Panc1 (cell line): Measurements from ENCODE around the gene ATXN10. TPM values are rescaled to one million over a fixed set of nuclear protein-coding genes. Genes with fewer than 3 reads are reported as not detected.

Source experiments
- ATAC-seq: fragments of 200-7000 bp; cut with Tn5 transposase; 2 replicates; pipeline ENCODE4 v1.9.1; 2020; ENCODE audit warnings: mild to moderate bottlenecking, moderate library complexity
- BruUV-seq: library from RNA; stranded (reverse); fragments of 400-500 nt; replicated peaks from 2 replicates; lab custom pipeline; 2021; lab: Mats Ljungman, UMichigan
- CTCF ChIA-PET: fragments of 300-600 bp; sonication (Branson Sonifier 250); formaldehyde crosslinking; loops from one replicate; lab custom pipeline; 2022; ENCODE audit warnings: antibody characterized with exemption; lab: Charles Lee
- POLR2A ChIA-PET: fragments of 300-600 bp; sonication (Branson Sonifier 250); formaldehyde crosslinking; loops from one replicate; lab custom pipeline; 2022; ENCODE audit warnings: antibody characterized with exemption; lab: Charles Lee
- DNase-seq: peaks from one replicate; pipeline ENCODE4 v3.0.0-alpha.2; 2010; ENCODE audit warnings: low read depth, low spot score
- H3K27ac ChIP-seq: 2 replicates; pipeline ENCODE4 v1.5.1; 2011; ENCODE audit warnings: mild to moderate bottlenecking, low read length, inconsistent platforms
- H3K27me3 ChIP-seq: fragments of 200-500 bp; sonication (Bioruptor generic); 2 replicates; pipeline ENCODE4 v1.6.0; 2014; ENCODE audit warnings: low read length, inconsistent platforms; ENCODE audit not compliant: control insufficient read depth, insufficient read depth
- H3K36me3 ChIP-seq: fragments of 200-500 bp; sonication (Bioruptor generic); 2 replicates; pipeline ENCODE4 v1.5.1; 2014; ENCODE audit warnings: inconsistent platforms, mild to moderate bottlenecking, low read length, moderate library complexity; ENCODE audit not compliant: control insufficient read depth, insufficient read depth
- H3K4me1 ChIP-seq: 2 replicates; pipeline ENCODE4 v1.5.1; 2011; ENCODE audit warnings: inconsistent platforms, mild to moderate bottlenecking, low read length, moderate library complexity; ENCODE audit not compliant: control insufficient read depth, insufficient read depth
- H3K4me3 ChIP-seq, 2 experiments: 2 replicates each; pipeline ENCODE4 v1.5.1; 2011 to 2012; ENCODE audit warnings: low read depth in 2 of 2, low read length in 2 of 2, mild to moderate bottlenecking in 2 of 2, inconsistent platforms in 1 of 2, moderate library complexity in 1 of 2
- H3K9me3 ChIP-seq: fragments of 200-500 bp; sonication (Bioruptor generic); 2 replicates; pipeline ENCODE4 v1.5.1; 2014; ENCODE audit warnings: low read depth, mild to moderate bottlenecking, inconsistent platforms, low read length, moderate library complexity; ENCODE audit not compliant: control insufficient read depth, insufficient read depth
- POLR2AphosphoS5 ChIP-seq: IDR thresholded peaks from 2 replicates; pipeline ENCODE4 v1.6.1; 2012; ENCODE audit warnings: mild to moderate bottlenecking, low read depth, low read length, moderate library complexity
- SIN3A ChIP-seq: IDR thresholded peaks from 2 replicates; pipeline ENCODE4 v1.6.1; 2012; ENCODE audit warnings: low read depth, mild to moderate bottlenecking, low read length, moderate library complexity, borderline replicate concordance; ENCODE audit not compliant: insufficient read depth
- TCF7L2 ChIP-seq: IDR thresholded peaks from 2 replicates; pipeline ENCODE4 v1.6.1; 2011; ENCODE audit warnings: mild to moderate bottlenecking, low read depth, low read length, inconsistent platforms
- in situ Hi-C: cut with HindIII; loops from 2 replicates; pipeline ENCODE4 v1.10.0; 2016; ENCODE audit warnings: low sequenced_read_pairs, low pct_unique_long_range_greater_than_20kb
- intact Hi-C: fragments of 100-400 bp; cut with micrococcal nuclease; formaldehyde crosslinking; loops from one replicate; pipeline ENCODE4 v1.10.0; 2022; ENCODE audit not compliant: unreplicated experiment
- total RNA-seq: library from RNA; stranded (reverse); gene quantifications from one replicate; pipeline ENCODE4 v1.2.1, GENCODE V29; 2021; ENCODE audit not compliant: unreplicated experiment
- TF ChIP-seq, protein P1 (sequence below), 2 experiments: IDR thresholded peaks; 2 replicates each; pipeline ENCODE4 v1.6.1; 2011 to 2012; ENCODE audit warnings: low read depth in 2 of 2, control low read depth in 1 of 2, low read length in 1 of 2, mild to moderate bottlenecking in 1 of 2, moderate library complexity in 1 of 2; ENCODE audit not compliant: insufficient read depth in 1 of 2
- TF ChIP-seq, protein P2 (sequence below): fragments of 450-650 bp; IDR thresholded peaks from 2 replicates; pipeline ENCODE4 v1.5.1; 2017; ENCODE audit warnings: mild to moderate bottlenecking

The ATXN10 gene
- total RNA-seq, 1 experiment from 2014 or later, result 184 TPM

DNA sequence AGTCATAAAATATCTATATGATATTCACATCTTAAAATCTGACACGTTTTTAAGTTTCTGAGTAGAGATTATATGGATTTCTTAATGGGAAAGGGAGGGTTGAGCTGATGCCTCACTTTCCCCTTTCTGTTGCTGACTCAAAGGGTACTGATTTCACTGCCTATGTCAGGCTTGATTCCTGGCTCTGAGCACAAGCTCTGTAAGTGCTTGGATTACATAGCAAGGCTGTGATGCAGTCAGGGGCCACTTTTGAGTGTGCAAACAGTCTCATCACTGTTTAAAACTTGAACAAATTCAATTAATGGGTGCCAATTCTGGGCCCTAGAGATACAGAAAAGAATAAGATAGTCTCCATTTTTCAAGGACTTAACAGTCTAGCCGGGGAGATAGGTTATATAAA lies 14.4 kb downstream of the ATXN10 start:
- ChIA-PET POLR2A (interaction anchor here (0.6 kb wide), 1 partner anchor 46 kb away, joined by 4 read pairs; no protein-coding TSS in a partner anchor), CTCF (no interaction called here)
- TF ChIP-seq SIN3A, result no peak
- TF ChIP-seq TCF7L2, result no peak
- TF ChIP-seq, protein P1, sequence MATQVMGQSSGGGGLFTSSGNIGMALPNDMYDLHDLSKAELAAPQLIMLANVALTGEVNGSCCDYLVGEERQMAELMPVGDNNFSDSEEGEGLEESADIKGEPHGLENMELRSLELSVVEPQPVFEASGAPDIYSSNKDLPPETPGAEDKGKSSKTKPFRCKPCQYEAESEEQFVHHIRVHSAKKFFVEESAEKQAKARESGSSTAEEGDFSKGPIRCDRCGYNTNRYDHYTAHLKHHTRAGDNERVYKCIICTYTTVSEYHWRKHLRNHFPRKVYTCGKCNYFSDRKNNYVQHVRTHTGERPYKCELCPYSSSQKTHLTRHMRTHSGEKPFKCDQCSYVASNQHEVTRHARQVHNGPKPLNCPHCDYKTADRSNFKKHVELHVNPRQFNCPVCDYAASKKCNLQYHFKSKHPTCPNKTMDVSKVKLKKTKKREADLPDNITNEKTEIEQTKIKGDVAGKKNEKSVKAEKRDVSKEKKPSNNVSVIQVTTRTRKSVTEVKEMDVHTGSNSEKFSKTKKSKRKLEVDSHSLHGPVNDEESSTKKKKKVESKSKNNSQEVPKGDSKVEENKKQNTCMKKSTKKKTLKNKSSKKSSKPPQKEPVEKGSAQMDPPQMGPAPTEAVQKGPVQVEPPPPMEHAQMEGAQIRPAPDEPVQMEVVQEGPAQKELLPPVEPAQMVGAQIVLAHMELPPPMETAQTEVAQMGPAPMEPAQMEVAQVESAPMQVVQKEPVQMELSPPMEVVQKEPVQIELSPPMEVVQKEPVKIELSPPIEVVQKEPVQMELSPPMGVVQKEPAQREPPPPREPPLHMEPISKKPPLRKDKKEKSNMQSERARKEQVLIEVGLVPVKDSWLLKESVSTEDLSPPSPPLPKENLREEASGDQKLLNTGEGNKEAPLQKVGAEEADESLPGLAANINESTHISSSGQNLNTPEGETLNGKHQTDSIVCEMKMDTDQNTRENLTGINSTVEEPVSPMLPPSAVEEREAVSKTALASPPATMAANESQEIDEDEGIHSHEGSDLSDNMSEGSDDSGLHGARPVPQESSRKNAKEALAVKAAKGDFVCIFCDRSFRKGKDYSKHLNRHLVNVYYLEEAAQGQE (IDR thresholded peaks at IDR 0.05; ENCODE audit: insufficient read depth in 1 of 2, low read depth in 2 of 2, low read length in 1 of 2), result no peak
- TF ChIP-seq, protein P2, sequence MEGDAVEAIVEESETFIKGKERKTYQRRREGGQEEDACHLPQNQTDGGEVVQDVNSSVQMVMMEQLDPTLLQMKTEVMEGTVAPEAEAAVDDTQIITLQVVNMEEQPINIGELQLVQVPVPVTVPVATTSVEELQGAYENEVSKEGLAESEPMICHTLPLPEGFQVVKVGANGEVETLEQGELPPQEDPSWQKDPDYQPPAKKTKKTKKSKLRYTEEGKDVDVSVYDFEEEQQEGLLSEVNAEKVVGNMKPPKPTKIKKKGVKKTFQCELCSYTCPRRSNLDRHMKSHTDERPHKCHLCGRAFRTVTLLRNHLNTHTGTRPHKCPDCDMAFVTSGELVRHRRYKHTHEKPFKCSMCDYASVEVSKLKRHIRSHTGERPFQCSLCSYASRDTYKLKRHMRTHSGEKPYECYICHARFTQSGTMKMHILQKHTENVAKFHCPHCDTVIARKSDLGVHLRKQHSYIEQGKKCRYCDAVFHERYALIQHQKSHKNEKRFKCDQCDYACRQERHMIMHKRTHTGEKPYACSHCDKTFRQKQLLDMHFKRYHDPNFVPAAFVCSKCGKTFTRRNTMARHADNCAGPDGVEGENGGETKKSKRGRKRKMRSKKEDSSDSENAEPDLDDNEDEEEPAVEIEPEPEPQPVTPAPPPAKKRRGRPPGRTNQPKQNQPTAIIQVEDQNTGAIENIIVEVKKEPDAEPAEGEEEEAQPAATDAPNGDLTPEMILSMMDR, result no peak
- TF ChIP-seq POLR2AphosphoS5, result no peak
- no peaks in the 10 kb centered on the region for H3K9me3 ChIP-seq
- intact Hi-C loops (no loop called here), in situ Hi-C loops (no loop called here)
- BruUV-seq, result no TSS peak
- DNase-seq (no peak), ATAC-seq (no peak)
- no peaks in the 10 kb centered on the region for H3K36me3 ChIP-seq
- H3K27me3 ChIP-seq, result no peaks in the 10 kb centered on the region
- H3K4me1 ChIP-seq, result peaks cover 87% of the 10 kb centered on the region
- H3K27ac ChIP-seq, result peak overlapping the region; percentile 89
- H3K4me3 ChIP-seq, result no peak overlapping the region

DNA sequence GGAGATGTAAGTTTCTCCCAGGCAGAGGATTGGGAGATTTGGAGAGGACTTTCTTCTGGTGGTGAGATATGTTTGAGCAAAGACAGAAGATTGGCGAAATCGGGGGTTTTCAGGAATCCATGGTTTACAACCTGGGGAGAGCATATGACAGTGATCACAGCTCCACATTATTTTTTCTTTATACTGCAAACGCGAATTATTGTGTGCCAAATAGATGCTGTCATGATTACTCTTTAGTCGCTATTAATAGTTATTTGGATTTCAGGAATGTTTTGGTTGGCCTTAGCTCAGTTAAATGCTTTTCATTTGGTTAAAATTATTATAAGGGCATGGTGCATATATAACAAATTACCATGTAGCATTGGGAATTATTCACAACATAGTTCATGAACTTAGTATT lies 15.2 kb downstream of the ATXN10 start:
- POLR2A ChIA-PET, result interaction anchor here (0.6 to 0.7 kb wide), 2 partner anchors 46 to 441 kb away, joined by 4 read pairs; no protein-coding TSS in a partner anchor
- H3K27me3 ChIP-seq, result no peaks in the 10 kb centered on the region
- no peaks in the 10 kb centered on the region for H3K9me3 ChIP-seq
- no TSS peak for BruUV-seq
- no peak for ATAC-seq
- peaks cover 83% of the 10 kb centered on the region for H3K4me1 ChIP-seq
- in situ Hi-C loops, result no loop called here
- H3K36me3 ChIP-seq, result no peaks in the 10 kb centered on the region
- CTCF ChIA-PET, result interaction anchor here (0.7 kb wide), 1 partner anchor 14 kb away, joined by 6 read pairs; no protein-coding TSS in a partner anchor
- H3K27ac ChIP-seq, result peak overlapping the region; percentile 89
- no peak overlapping the region for H3K4me3 ChIP-seq
- DNase-seq, result no peak
- TF ChIP-seq POLR2AphosphoS5 (no peak), SIN3A (no peak), TCF7L2 (no peak)
- TF ChIP-seq, protein P2, result no peak
- TF ChIP-seq, protein P1 (IDR thresholded peaks at IDR 0.05; ENCODE audit: insufficient read depth in 1 of 2, low read depth in 2 of 2, low read length in 1 of 2), result no peak
- intact Hi-C loops, result no loop called here
